Fibroblast of the aortic adventitia (primary cell): ENCODE data around the gene RBM18. TPM values are rescaled to one million over a fixed set of nuclear protein-coding genes. Genes with fewer than 3 reads are reported as not detected.
A peak's percentile ranks its signal among the peaks of the same experiment; 100 is the strongest.

Experiments used
- DNase-seq: peaks from one replicate; pipeline ENCODE4 v3.0.0-alpha.2; 2010; ENCODE audit warnings: low read depth
- H3K4me3 ChIP-seq: 2 replicates; pipeline ENCODE4 v1.5.1; 2011; ENCODE audit warnings: low read depth, mild to moderate bottlenecking, control low read depth, low read length, moderate library complexity
- CTCF ChIP-seq: IDR thresholded peaks from 2 replicates; pipeline ENCODE4 v1.5.1; 2011; ENCODE audit warnings: mild to moderate bottlenecking, low read length, control low read depth, inconsistent platforms; ENCODE audit not compliant: insufficient read depth
- total RNA-seq: library from RNA; depleted of rRNA; stranded (reverse); fragments of >200 nt; gene quantifications from 2 replicates; pipeline ENCODE4 v1.2.3, GENCODE V29; 2012; ENCODE audit warnings: low replicate concordance

RBM18 gene
- total RNA-seq, 1 donor = 13.0 TPM

GRCh38 chr9:122276096-122276495 lies 11.5 kb upstream of the RBM18 start:
- TF ChIP-seq CTCF = no peak
- DNase-seq = no peak

GRCh38 chr9:122274055-122274454 lies 9.4 kb upstream of the RBM18 start:
- TF ChIP-seq CTCF = no peak
- no peak for DNase-seq
- no peak overlapping the region for H3K4me3 ChIP-seq

More at GRCh38 chr9:122276096-122276495, 11.5 kb upstream of the RBM18 start:
- H3K4me3 ChIP-seq = no peak overlapping the region

GRCh38 chr9:122268041-122268814 lies 3.6 kb upstream of the RBM18 start:
- no peak for TF ChIP-seq CTCF
- no peak overlapping the region for H3K4me3 ChIP-seq
- DNase-seq = no peak

GRCh38 chr9:122265149-122265915 lies 692 bp upstream of the RBM18 start:
- TF ChIP-seq CTCF = no peak
- peak overlapping the region; percentile 81 for H3K4me3 ChIP-seq
- peak; percentile 34 for DNase-seq

DNA sequence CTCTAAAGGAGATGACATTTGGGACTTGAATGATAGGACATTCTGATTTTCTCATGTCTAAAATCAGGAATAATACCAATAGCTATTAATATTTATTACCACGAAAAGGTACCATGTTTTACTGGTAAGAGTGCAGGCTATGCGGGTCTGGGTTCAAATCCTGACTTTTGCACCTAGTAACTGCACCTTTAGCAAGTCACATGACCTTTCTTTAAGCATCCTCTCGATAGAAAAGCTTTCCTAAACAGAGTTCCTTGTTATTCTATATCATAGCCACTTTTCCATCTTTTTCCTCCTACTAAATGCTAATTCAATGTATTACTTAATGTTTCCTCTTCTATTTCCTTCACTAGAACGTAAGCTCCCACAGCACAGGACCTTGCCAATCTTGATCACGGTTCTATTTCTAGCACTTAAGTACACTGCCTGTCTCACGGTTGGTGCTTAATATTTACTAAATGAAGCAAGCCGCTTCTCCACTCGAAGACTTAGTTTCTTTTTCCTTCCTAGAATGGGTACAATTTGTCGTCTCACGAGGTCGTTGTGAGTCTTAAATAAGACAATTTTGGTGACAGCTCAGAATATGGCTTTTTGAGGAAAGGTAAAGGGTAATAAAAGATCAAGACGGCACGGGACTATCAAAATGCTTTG lies 816 bp downstream of the RBM18 start:
- H3K4me3 ChIP-seq = peak overlapping the region; percentile 81
- no peak for TF ChIP-seq CTCF
- DNase-seq = peak; percentile 34

DNA sequence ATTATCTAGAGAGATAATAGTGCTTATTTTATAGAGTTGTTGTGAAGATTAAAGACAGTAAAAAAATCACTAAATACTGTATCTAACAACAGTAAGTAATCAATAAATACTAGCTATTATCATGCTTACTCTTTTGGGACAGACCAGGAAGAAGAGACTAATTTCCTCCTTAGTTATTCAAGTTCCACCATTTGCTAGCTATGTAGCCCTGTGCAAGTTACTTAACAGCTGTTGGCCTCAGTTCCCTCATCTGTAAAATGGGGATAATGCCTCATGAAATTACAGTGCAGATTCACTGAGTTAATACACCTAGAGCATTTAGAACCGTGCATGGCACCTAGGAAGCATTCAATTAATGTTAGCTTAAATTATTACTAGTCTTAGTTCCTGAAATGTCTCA lies 2.6 kb downstream of the RBM18 start:
- DNase-seq = no peak
- TF ChIP-seq CTCF = no peak
- H3K4me3 ChIP-seq = no peak overlapping the region
